C4-2B (cell line): ENCODE data around the gene SETMAR.

ENCODE experiments used
- CTCF ChIP-seq: fragments of 450-650 bp; conservative IDR thresholded peaks from 2 replicates; pipeline ENCODE4 v1.5.1; 2017; ENCODE audit warnings: mild to moderate bottlenecking
- ZFX ChIP-seq: fragments of 450-650 bp; IDR thresholded peaks from 2 replicates; pipeline ENCODE4 v1.6.1; 2017

- TF ChIP-seq CTCF = no peak
- no peak for TF ChIP-seq ZFX
Observed at GRCh38 chr3:4323246-4324027, 20.3 kb downstream of the SETMAR start.
